CD14-positive monocyte (primary cell): ENCODE data around the gene PLCE1. TPM values are rescaled to one million over a fixed set of nuclear protein-coding genes. Genes with fewer than 3 reads are reported as not detected.
"Not testable (repeated sequence)": the region's sequence is repeated elsewhere in the genome, so short reads cannot be mapped to it uniquely, and the experiment has no call there.

Experiments
- DNase-seq, 3 donors: peaks; one replicate each; pipeline ENCODE4 v3.0.0-alpha.2; 2011 to 2022
- H2AFZ ChIP-seq: 2 replicates; pipeline ENCODE4 v1.6.0; 2012; ENCODE audit warnings: mild to moderate bottlenecking, low read depth, low read length, inconsistent platforms; ENCODE audit not compliant: insufficient read depth, poor library complexity, severe bottlenecking
- H3K27ac ChIP-seq, 2 donors: 1 replicate in 1 of 2; 2 replicates in 1 of 2; pipeline ENCODE4 v1.5.1; 2012 to 2013; ENCODE audit warnings: low read length in 2 of 2, control low read depth in 1 of 2, inconsistent platforms in 1 of 2, low read depth in 1 of 2, mild to moderate bottlenecking in 1 of 2
- H3K27me3 ChIP-seq, 2 donors: one replicate each; pipeline versions ENCODE4 v1.6.0 to v1.6.1; 2011 to 2013; ENCODE audit warnings: low read length in 2 of 2; ENCODE audit not compliant: control insufficient read depth in 2 of 2, insufficient read depth in 2 of 2
- H3K36me3 ChIP-seq, 2 donors: replicated peaks in 1 of 2; 1 replicate in 1 of 2; 2 replicates in 1 of 2; pipeline versions ENCODE4 v1.5.1 to v1.6.1; 2012 to 2013; ENCODE audit warnings: low read length in 2 of 2, control low read depth in 1 of 2, inconsistent platforms in 1 of 2, mild to moderate bottlenecking in 1 of 2; ENCODE audit not compliant: insufficient read depth in 2 of 2, control insufficient read depth in 1 of 2
- H3K4me1 ChIP-seq, 2 donors: 1 replicate in 1 of 2; 2 replicates in 1 of 2; pipeline versions ENCODE4 v1.5.1 to v1.6.1; 2012 to 2013; ENCODE audit warnings: low read length in 2 of 2, control low read depth in 1 of 2, inconsistent platforms in 1 of 2, mild to moderate bottlenecking in 1 of 2, moderate library complexity in 1 of 2; ENCODE audit not compliant: insufficient read depth in 2 of 2, control insufficient read depth in 1 of 2
- H3K4me2 ChIP-seq: replicated peaks from 2 replicates; pipeline ENCODE3; 2012; ENCODE audit warnings: low read length, moderate library complexity, mild to moderate bottlenecking; ENCODE audit not compliant: poor library complexity, severe bottlenecking; ENCODE audit errors: extremely low read depth
- H3K4me3 ChIP-seq, 3 experiments: fragments of 200-600 bp in 1 of 3; sonication (generic) in 1 of 3; replicated peaks in 1 of 3; 1 replicate in 2 of 3; 2 replicates in 1 of 3; pipeline ENCODE4 v1.5.1; 2011 to 2013; ENCODE audit warnings: low read length in 3 of 3, mild to moderate bottlenecking in 3 of 3, control low read depth in 2 of 3, low read depth in 2 of 3, inconsistent platforms in 1 of 3, moderate library complexity in 1 of 3
- H3K79me2 ChIP-seq: 2 replicates; pipeline ENCODE4 v1.6.0; 2012; ENCODE audit warnings: mild to moderate bottlenecking, control low read depth, inconsistent platforms, low read length, moderate library complexity; ENCODE audit not compliant: insufficient read depth
- H3K9ac ChIP-seq: 2 replicates; pipeline ENCODE4 v1.6.0; 2017; ENCODE audit warnings: low read length, mild to moderate bottlenecking; ENCODE audit not compliant: insufficient read depth, poor library complexity, severe bottlenecking
- H3K9me3 ChIP-seq, 2 donors: replicated peaks in 1 of 2; 1 replicate in 1 of 2; 2 replicates in 1 of 2; pipeline versions ENCODE4 v1.5.1 to v1.6.1; 2012 to 2013; ENCODE audit warnings: low read length in 2 of 2, control low read depth in 1 of 2; ENCODE audit not compliant: control insufficient read depth in 1 of 2, insufficient read depth in 1 of 2
- H4K20me1 ChIP-seq: 2 replicates; pipeline ENCODE4 v1.6.0; 2012; ENCODE audit warnings: mild to moderate bottlenecking, low read length, control low read depth, moderate library complexity; ENCODE audit not compliant: insufficient read depth
- H3K27ac Mint-ChIP-seq, 7 donors: one replicate each; pipeline ENCODE4 v1.8.0; 2020; ENCODE audit warnings: mild to moderate bottlenecking in 7 of 7, mixed read lengths in 7 of 7, moderate library complexity in 6 of 7, inconsistent platforms in 2 of 7
- H3K27me3 Mint-ChIP-seq, 3 donors: one replicate each; pipeline ENCODE4 v1.8.0; 2021 to 2022; ENCODE audit warnings: low read depth in 3 of 3, mild to moderate bottlenecking in 3 of 3, mixed read lengths in 3 of 3, moderate library complexity in 3 of 3, inconsistent platforms in 1 of 3
- H3K36me3 Mint-ChIP-seq, 2 donors: one replicate each; pipeline ENCODE4 v1.8.0; 2020; ENCODE audit warnings: mixed read lengths in 2 of 2, inconsistent platforms in 1 of 2, mild to moderate bottlenecking in 1 of 2
- H3K4me1 Mint-ChIP-seq: one replicate; pipeline ENCODE4 v1.8.0; 2020; ENCODE audit warnings: mild to moderate bottlenecking, mixed read lengths
- H3K4me3 Mint-ChIP-seq, 2 donors: one replicate each; pipeline ENCODE4 v1.8.0; 2020; ENCODE audit warnings: mild to moderate bottlenecking in 2 of 2, mixed read lengths in 2 of 2, moderate library complexity in 1 of 2
- H3K9me3 Mint-ChIP-seq, 7 donors: one replicate each; pipeline ENCODE4 v1.8.0; 2020 to 2022; ENCODE audit warnings: mixed read lengths in 7 of 7, mild to moderate bottlenecking in 6 of 7, moderate library complexity in 6 of 7, inconsistent platforms in 2 of 7
- CTCF ChIP-seq: fragments of 200-600 bp; IDR thresholded peaks from one replicate; pipeline ENCODE4 v1.8.0; 2022; ENCODE audit warnings: antibody characterized with exemption, mild to moderate bottlenecking
- WGBS: methylation state at CpG from one replicate; pipeline ENCODE4 v1.1.5; 2013; ENCODE audit warnings: missing lambda C conversion rate; ENCODE audit not compliant: insufficient coverage; 5-methylcytosine and 5-hydroxymethylcytosine counted together
- intact Hi-C, 2 donors: fragments of 100-400 bp; cut with micrococcal nuclease; formaldehyde crosslinking; loops; one replicate each; pipeline versions ENCODE4 v1.15.0 to v1.15.1; 2023
- polyA plus RNA-seq, 3 donors: library from polyadenylated mRNA; depleted of rRNA in 1 of 3; unstranded in 2 of 3; stranded (reverse) in 1 of 3; fragments of 300-500 nt in 2 of 3; fragments of >200 nt in 1 of 3; fragmentation: Illumina TruSeq in 2 of 3; gene quantifications; 1 replicate in 2 of 3; 2 replicates in 1 of 3; pipeline ENCODE4 v1.2.3, GENCODE V29; 2012 to 2021

PLCE1 gene
- polyA plus RNA-seq, 3 donors: 0.02 TPM; not detected in 1

DNA sequence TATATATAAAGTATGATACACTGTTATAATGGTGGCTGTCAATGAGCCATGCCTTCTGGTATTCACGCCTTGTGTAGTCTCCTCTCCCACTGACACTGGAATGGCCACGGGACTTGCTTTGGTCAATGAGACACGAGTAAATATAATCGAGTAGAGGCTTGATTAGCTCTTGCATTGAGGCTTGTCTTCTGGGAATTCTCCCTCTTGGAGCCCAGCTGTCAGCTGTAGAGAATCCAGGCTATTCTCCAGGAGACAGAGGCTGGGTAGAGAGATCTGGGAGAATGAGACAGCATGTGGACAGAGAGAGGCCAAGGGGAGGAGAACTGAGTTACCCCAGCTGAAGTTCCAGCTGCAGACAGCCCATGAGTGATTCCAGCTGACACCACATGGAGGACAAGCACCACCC lies 25.2 kb upstream of the PLCE1 start:
- 100% methylated on average over 1 of the region's 4 CpGs for whole genome bisulfite sequencing
- Mint-ChIP-seq H3K36me3 (no peaks in the 10 kb centered on the region), H3K9me3 (peaks cover 0 to 18% (median 13%) of the 10 kb centered on the region in 7 donors), H3K27ac (no peak overlapping the region), H3K27me3 (peaks cover 0 to 2% (median 2%) of the 10 kb centered on the region in 3 donors), H3K4me3 (no peak overlapping the region), H3K4me1 (no peaks in the 10 kb centered on the region)
- no peak overlapping the region for H3K9ac ChIP-seq
- H2AFZ ChIP-seq: no peak overlapping the region
- no peaks in the 10 kb centered on the region for H3K4me1 ChIP-seq
- intact Hi-C loops: no loop called here
- H3K4me3 ChIP-seq: no peak overlapping the region
- no peaks in the 10 kb centered on the region for H3K36me3 ChIP-seq
- no peaks in the 10 kb centered on the region for H3K79me2 ChIP-seq
- H3K27me3 ChIP-seq: no peaks in the 10 kb centered on the region
- TF ChIP-seq CTCF: no peak
- DNase-seq: no peak
- no peak overlapping the region for H3K27ac ChIP-seq
- H3K4me2 ChIP-seq: no peak overlapping the region
- H3K9me3 ChIP-seq: peaks cover 0 to 4% of the 10 kb centered on the region in 2 donors
- H4K20me1 ChIP-seq: no peaks in the 10 kb centered on the region

DNA sequence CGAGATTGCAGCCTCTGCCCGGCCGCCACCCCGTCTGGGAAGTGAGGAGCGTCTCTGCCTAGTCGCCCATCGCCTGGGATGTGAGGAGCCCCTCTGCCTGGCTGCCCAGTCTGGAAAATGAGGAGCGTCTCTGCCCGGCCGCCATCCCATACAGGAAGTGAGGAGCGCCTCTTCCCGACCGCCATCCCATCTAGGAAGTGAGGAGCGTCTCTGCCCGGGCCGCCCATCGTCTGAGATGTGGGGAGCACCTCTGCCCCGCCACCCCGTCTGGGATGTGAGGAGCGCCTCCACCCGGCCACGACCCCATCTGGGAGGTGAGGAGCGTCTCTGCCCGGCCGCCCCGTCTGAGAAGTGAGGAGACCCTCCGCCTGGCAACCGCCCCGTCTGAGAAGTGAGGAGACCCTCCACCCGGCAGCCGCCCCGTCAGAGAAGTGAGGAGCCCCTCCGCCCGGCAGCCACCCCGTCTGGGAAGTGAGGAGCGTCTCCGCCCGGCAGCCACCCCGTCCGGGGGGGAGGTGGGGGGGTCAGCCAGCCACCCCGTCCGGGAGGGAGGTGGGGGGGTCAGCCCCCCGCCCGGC lies 23.2 kb upstream of the PLCE1 start:
- intact Hi-C loops, H3K27ac Mint-ChIP-seq: not testable (repeated sequence)
- WGBS: 99% methylated on average over 12 of the region's 44 CpGs

More for the DNA sequence above, 23.2 kb upstream of the PLCE1 start:
- H4K20me1 ChIP-seq, H3K4me2 ChIP-seq, H2AFZ ChIP-seq, H3K27me3 Mint-ChIP-seq, H3K4me3 ChIP-seq, DNase-seq, H3K4me3 Mint-ChIP-seq, H3K4me1 ChIP-seq, H3K36me3 ChIP-seq, H3K4me1 Mint-ChIP-seq, H3K27me3 ChIP-seq, H3K9ac ChIP-seq, H3K9me3 ChIP-seq, H3K79me2 ChIP-seq, H3K27ac ChIP-seq, H3K36me3 Mint-ChIP-seq: not testable (repeated sequence)
- H3K9me3 Mint-ChIP-seq: peaks cover 0 to 18% (median 13%) of the 10 kb centered on the region in 7 donors
